ENCODE data around the gene C9orf50.

C9orf50 gene

DNA sequence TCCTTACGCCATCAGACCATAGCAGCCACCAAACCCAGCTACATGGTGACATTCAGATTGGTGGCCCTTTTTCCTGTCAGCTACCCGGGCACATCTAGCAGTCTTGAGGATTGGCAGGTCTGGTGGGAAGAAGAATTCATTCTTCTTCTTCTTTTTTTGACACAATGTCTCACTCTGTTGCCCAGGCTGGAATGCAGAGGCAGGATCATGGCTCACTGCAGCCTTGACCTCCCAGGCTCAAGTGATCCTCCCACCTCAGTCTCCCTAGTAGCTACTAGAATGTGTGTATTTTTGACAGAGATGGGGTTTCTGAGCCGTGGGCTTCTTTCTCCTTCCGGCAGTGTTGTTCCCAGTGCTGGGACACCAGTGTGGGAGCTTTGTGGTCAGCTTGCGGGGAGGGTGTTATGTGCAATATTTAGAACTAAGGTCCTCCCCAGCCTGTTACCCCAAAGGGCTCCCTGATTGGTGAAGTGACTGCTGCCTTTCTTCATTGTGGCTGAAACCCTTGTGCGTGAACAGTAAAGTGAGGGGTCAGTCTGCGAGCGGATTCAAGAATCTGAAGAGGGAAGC lies 8.4 kb upstream of the C9orf50 start:
- DNase-seq, result no peak

DNA sequence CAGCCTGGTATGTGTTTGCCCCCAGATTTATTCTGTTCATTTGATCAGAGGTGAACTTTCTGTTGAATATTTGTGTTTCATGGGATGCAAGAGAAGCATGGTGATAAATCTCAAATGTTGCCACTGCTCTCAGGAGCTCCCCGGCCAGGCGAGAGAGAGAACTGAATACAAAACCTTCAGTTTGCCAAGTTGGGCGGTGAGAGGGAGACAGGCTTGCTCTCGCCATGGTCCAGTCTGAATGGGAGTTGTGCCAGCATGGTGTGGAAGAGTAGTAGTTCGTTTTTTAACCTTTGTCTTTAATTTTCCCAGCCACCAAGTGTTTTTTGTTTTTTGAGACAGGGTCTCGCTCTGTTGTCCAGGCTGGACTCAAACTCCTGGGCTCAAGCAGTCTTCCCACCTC lies 7.8 kb upstream of the C9orf50 start:
- DNase-seq, result no peak

DNA sequence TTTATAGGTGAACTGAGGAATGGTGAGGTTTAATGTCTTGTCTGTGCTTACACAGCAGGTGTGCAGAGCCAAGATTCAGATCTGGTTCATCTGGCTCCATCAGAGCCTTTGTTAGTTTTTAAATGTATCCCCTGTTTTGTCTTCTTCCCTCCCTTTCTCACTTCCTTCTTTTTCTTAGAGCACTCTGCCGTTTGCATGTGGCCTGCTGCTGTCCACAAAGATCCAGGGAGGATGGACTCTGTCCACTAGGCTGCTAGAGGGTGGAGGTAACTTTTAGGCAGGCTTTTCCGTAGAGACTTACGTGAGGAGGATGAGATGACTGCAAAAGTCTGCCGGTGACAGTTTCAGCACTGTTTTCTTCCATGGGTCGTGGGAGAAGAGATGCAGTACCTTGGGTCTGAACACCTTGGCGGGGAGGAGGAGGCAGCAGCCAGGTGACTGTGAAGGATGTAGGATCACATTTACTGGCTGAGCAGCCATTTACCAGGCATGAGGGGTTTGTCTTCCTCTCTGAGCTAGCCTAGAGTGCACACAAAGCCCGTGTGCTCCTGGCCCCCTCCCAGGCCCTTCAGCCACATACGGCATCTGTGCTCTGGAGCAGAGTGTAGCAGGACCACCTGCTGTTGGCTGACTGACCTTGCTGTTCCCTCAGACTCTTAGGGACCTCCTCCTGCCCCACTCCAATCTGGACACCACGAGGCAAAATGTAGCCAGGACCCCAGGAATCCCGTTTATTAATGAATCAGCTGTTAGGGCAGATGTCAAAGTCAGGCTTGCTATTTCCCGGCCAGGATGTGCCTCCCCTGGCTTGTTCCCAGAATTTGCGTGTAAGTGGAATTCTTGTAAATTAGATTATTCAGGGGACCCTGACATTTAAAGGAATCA lies 6.9 kb upstream of the C9orf50 start:
- DNase-seq, result no peak

DNA sequence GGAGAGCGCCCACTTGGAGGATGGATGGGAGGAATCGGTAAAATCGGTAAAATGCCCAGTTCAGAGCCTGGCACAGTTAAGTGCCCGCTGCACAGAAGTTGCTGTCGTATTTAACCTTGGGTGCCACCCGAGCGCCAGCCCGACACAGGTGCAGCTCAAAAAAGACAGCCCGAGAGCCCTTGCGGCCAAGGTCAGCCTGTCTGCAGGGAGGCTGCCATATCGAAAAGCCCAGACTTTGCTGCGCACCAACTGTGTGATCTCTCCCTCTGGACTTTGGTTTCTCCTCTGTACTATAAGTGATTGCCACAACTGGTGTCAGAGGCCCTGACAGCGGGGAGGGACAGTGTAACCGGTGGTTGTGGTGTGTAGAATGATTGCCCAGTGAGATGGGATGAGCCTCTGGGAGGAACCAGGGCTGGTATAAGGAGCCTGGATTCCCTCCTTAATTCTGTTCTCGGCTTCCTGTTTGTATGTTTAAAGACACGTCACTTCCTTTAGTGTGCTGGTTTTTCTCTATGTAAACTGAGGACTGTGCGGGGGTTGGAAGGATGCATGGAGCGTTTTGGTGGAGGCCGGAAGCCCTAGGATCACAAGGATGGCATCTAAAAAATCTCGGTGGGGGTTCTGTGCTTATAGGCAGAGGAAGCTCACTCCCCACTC lies 5.9 kb upstream of the C9orf50 start:
- DNase-seq, result no peak

GRCh38 chr9:129626079-129626624 lies 5.3 kb upstream of the C9orf50 start, which contains the start of gene NTMT1:
TSS of gene NTMT1 (plus strand) at chr9:129626163. CDS start at chr9:129632704, 6,541 bp downstream.
- peak; percentile 99 for DNase-seq

GRCh38 chr9:129624947-129625346 lies 4.0 kb upstream of the C9orf50 start:
- DNase-seq, result no peak

GRCh38 chr9:129624168-129624759 lies 3.4 kb upstream of the C9orf50 start:
- peak; percentile 88 for DNase-seq

- no peak for DNase-seq
Observed at GRCh38 chr9:129623331-129623730, 2.4 kb upstream of the C9orf50 start.

DNA sequence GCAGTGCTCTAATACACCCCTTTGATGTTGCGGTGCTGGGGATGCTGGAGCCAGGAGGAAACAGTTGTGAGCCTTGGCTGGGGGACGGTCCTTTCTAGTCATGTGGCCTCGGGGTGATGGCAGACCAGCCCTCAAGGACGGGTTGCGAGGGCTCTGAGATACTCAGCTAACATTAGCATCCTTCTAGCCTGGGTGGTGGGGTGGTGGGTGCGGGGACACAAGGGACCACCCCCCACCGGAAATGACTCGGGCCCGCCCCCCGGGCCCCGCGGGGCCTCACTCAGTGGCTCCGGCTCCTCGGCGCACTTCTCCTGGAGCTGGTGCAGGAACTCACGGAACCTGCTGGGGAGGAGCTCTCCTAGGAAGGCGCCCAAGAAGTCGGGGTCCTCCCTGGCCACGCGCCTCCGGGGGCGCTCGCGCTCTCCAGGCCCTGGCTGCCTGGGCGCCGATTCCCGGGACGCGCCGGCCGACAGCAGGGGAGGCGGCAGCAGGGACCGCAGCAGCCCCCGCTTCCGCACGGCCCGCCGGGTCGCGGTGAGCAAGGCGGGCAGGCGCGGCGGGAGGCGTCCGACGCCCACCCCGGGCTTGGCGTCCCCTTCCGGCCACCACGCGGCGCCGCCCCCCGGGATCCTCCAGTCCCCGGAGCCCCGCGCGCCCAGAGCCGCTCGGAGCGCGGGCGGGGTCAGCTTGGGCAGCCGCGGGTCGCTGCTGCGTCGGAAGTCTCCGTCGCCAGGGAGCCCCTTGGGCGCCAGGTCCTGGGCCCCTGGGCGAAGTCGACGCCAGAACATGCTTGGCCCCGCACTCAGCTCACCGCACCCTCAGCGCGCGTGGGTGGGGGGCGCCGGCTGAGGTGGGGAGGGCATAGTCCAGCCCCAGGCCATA lies 873 bp downstream of the C9orf50 start:
- no peak for DNase-seq

DNA sequence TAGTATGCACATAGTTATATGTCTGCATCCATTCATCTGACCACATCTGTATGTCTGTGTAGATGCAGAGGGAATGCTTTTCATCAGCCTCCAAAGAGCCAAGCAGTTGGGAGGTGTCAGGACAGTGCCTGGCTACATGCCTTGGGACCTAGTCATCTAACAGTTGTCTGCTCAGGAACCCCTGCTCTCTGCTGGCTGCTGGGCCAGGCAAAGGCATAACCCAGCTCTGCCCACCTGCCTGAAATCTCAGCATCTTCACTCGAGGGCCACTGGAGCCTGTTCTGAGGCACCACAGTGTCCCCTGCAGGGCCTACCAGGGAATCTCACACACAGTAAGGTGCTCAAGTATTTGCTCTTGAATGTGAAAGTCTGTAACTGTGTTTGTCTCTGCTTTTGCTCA lies 3.7 kb downstream of the C9orf50 start:
- DNase-seq, result no peak

DNA sequence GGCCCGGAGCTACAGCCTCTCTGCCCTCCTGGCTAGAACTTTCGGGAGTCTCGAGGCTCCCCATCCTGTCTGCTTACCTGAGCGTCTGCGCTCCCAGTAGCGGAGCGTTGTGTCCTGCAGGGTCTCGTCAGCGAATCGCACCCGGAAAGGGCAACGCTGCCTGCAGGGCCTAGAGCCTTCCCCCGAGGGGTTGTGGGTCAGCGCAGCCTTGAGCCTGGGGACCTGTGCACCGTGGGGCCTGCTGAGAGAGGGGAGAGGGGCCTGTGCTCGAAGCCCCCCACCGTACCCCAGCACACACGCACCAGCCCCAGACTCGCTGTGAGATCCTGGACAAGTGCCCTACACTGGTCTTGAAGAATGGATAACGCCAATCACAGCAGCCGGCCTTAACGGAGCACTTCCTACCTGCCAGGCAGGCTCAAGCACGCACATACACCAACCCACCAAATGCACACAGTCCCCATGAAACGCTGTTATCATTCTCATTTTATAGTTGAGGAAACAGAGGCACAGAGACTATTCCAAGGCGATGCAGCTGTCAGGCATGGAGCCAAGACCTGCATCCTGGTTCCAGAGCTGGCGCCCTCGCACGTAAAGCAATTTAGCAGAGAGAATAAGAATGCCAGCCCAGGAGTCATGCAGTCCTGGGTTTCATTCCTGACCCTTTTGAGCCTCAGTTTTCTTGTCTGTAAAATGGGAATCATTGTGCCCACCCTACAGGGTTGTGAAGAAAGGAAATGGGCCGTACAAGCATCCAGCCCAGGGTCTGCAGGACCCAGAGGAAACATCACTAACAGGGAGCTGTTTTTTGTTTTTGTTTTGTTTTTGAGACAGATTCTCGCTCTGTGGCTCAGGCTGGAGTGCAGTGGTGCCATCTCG lies 5.3 kb downstream of the C9orf50 start:
- DNase-seq, result no peak

GRCh38 chr9:129614932-129615331 lies 6.0 kb downstream of the C9orf50 start:
- no peak for DNase-seq

- no peak for DNase-seq
Observed at GRCh38 chr9:129613520-129614175, 7.3 kb downstream of the C9orf50 start.

GRCh38 chr9:129612815-129613519 lies 7.9 kb downstream of the C9orf50 start:
- DNase-seq, result no peak

GRCh38 chr9:129612123-129612522 lies 8.8 kb downstream of the C9orf50 start:
- DNase-seq, result no peak

- no peak for DNase-seq
Observed at GRCh38 chr9:129611307-129611800, 9.5 kb downstream of the C9orf50 start.

- peak; percentile 89 for DNase-seq
Observed at GRCh38 chr9:129610473-129611306, 10.2 kb downstream of the C9orf50 start.

DNA sequence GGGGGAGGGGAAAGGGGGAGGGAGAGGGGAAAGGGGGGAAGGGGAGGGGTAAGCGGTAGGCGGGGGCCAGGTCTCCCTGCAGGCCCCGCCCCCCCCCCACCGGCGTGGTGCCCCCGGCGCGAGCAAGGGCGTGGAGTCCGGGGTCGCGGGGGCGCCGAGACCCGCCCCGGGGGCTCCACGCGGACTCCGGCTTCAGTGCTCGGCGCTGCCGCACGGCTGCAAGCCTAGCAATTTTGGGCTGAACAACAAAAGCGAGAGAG lies 10.8 kb downstream of the C9orf50 start:
- DNase-seq, result no peak

All from activated CD8-positive, alpha-beta memory T cell treated with anti-CD3 and anti-CD28 coated beads, Interleukin-2, amount 50 U/mL, for 48 hours (primary cell).